HG02759 (cell line): ENCODE results near the gene EPX.

Experiments used
- ATAC-seq: cut with Tn5 transposase; IDR thresholded peaks from one replicate; pipeline ENCODE4 v1.9.1; 2021; ENCODE audit warnings: mild to moderate bottlenecking, moderate library complexity; ENCODE audit not compliant: unreplicated experiment

Gene EPX

DNA sequence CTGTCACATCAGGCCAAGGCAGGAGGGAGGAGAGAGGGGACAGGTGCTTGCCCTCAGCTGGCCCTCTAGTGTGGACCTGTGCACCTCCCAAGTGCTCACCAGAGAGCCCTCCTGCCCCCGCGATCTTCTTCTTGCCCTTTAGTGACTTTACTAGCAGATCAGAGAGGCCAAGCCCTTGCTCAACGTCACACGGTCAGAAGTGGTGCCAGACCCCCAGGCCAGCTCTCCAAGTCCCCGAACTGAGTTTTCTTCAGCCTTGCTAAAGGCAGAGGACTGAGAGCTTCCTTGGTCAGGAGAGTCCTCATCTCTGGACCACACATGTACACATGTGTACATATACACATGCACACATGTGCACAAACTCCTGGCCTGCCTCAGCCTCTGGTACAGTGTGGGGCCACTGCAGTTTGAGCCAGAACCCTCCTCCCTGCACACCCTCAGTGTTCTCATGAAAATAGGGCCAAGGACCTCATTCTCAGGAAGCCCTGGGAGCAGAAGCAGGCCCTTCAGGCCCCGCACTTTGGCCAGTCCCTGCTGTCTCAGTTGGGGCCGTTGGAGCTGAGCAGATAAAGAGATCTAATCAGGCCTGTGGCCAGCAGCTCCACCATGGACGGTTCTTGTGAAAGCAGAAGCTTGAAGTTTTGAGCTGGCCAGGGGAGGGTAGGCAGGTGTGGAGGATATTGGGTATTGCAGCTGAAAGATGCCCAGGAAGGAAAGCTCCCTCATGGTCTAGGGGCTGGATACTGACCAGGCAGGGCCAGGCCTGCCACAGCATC, 7.4 kb upstream of the EPX start:
- ATAC-seq = no peak

DNA sequence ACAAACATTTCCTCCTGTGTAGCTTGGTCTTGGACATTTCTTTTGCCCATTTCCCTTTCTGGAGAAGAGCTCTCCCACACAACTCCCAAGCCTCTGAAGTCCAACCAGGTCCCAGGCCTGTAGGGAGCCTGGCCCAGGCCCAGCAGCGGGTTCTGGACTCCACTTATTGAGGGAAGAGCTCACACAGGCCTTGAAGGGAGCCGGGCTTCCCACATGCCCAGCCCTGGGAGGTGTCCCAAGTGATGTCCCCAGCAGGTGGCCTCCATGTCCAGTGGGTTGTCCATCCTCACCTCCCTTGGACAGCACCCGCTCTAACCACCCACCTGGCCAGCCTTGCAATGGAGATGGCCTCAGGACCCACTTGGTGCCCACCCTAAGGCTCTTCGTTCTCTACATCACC, 5.9 kb upstream of the EPX start:
- no peak for ATAC-seq

DNA sequence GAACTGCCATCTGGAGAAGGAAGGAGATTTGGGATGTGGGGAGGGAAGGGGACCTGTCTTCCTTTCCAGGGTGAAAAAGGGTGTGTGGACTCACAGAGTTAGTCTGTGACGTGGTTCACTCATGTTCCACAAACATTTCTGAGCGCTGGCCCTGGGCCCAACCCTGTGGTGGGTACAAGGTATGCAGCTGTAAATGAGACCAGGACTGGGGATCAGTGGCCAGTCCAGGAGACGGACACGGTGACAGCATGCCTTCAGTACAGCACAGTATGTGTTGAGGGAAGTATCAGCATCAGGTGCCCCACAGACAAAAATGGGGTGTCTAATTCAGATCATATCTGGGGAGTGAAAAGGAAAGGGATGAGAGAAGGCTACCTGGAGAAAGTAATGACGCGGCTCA, 5.5 kb upstream of the EPX start:
- ATAC-seq = no peak

DNA sequence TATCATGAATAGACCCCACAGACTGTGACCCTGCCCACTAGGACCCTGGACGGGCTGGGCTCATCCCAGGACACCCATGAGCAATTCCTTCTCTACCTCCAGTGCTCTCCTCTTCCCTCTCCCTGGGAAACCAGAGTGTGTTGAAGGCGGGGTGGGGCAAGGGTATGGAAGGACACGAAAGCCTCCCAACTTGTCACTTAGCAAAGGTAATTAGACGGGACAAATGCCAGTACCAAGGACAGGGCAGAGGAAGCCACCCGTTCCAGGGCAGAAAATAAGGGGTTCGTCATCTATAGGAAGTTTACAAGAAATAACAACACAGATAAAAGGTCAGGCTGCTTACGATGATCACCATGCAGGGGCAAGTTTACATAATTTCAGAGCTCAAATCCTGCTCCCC, 4.9 kb upstream of the EPX start:
- ATAC-seq = no peak

DNA sequence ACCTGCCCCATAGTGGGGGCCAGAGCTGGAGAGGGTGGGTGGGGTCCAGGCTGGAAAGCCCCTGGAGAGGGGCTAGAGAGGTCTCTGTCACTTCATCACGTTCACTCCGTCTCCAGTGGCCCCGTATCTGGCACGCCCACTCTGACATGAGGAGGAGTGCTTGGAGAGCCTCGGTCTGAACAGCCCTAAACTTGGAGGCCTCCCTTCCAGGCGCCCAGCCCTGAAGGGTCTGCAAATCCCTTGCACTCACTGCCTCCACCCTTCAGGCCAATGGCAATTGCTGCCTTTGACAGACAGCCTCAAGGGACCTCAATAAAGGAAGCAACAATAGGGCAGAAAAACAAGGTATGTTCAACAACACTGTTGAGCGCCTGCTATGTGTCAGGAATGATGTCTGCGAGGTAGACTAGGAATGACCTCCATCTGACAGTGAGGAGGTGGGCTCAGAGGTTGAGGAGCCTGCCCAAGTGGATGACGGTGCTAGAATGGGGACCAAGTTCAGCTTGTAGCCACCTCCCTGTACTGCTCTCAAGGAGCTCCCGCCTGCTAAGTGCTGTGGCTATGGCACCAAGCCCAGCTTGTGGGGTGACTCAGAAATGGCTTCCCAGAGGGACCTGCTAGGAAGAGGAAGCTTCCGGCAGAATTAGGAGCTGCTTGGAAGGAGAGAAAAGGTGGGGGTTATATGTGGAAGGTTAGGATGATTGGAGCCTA, 2.9 kb upstream of the EPX start:
- ATAC-seq = no peak

DNA sequence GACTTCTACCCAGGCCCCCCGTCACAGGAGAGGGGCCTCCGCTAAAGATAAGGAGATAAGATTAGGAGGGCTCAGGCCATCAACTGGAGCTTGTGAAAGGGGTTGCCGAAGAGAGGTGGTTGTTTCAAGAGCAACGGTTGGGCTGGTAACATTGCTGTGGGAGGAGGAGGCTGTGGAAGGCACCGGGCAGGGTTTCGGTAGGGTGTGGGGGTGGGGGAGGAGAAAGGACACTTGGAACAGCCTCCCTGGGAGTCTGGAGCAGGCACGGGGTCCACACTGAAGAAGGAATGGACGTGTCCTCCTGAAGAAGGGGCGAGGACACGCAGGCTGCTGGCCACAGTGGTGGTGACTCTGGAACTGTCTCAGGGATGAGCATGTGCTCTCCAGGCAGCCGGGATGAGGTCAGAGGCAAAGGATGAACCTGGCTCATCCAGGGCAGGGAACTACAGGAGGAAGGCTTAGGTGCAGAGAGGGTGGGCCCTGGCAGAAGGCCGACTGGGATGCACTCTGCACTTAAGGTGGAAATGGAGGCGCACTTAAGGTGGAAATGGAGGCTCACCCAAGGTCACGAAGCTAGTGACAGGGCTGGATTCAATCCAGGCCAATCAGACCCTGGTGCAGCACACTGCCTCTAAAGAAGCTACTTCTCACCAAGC, 1.2 kb upstream of the EPX start:
- no peak for ATAC-seq

DNA sequence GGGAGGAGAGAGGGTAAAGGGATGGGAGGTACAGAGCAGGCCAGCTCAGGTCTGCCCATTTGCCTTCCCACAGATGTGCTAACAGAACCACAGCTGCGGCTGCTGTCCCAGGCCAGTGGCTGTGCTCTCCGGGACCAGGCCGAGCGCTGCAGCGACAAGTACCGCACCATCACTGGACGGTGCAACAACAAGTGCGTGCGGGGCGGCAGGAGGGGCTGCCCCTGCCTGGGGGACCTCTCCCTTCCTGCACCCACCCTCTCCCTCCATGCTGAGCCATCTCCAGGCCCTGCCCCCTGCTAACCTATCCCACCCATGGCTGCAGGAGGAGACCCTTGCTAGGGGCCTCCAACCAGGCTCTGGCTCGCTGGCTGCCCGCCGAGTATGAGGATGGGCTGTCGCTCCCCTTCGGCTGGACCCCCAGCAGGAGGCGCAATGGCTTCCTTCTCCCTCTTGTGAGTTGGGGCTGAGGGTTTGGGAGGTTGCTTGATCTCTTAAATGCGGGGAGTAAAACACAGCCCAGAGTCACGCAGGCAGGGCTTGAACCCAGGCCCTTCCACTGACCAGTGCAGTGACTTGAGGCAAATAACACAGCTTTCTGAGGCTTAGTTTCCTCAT, 1.2 kb downstream of the EPX start:
- ATAC-seq = no peak

DNA sequence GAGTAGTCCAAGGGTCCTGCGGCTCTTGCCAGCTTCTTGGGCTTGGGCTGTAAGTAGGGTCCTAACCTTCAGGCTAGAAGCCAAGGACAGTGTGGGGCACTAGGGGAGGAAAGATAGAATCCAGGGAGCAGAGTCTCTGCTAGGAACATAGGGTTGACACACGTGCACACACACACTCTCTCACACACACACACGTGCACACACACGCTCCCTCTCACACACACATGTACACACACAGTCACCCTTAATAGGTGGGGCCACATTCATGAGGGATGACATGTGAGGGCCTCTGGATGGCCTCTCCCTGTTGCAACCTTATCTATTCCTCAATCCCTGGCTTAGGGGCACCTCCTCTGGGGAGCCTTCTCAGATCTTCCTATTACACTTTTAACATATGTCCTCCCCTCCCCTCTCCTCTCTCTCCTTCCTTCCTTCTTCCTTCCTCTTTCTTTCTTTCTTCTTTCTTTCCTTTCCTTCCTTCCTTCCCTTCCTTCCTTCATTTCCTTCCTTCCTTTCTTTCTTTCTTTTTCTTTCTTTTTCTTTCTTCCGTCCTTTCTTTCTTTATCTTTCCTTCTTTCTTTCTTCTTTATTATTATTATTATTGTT, 3.1 kb downstream of the EPX start:
- no peak for ATAC-seq

DNA sequence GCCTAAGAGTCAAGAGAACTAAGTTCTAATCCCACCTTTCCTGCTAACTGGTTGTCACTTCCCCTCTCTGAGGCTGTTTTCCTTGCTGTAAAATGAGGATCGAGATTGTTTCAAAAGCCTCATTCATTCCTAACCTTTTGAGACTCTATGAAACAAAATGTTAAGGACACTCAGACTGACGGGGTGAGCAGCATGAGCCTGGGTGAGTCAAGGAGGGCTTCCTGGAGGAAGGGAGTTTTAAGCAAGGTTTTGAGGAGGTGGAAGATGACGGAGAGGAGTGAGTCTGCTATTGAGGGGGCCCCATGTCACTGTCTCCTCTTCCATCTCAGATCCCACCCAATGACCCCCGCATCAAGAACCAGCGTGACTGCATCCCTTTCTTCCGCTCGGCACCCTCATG, 4.1 kb downstream of the EPX start:
- ATAC-seq = no peak

DNA sequence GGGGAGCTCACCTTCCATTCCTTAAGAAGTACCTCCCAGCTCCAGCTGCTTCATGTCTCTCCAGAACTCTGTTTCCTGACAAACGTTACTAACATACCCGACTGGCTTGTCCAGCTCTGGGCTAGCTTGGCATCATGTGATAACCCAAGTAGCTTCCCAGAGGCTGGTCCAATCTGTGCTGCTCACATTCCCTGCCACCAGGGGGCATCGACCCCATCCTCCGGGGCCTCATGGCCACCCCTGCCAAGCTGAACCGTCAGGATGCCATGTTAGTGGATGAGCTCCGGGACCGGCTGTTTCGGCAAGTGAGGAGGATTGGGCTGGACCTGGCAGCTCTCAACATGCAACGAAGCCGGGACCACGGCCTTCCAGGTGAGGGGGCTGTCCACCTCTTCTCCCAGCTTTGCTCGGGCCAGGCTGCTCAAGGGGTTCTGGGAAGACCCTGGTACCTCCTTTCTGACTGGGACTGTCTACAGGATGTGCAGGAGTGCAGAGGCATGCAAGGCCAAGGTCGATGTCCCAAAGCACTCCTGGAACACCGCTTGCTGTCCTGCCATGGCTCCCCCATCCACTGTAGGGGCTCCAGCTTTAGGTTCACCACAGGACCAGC, 7.6 kb downstream of the EPX start:
- ATAC-seq = peak; percentile 47

DNA sequence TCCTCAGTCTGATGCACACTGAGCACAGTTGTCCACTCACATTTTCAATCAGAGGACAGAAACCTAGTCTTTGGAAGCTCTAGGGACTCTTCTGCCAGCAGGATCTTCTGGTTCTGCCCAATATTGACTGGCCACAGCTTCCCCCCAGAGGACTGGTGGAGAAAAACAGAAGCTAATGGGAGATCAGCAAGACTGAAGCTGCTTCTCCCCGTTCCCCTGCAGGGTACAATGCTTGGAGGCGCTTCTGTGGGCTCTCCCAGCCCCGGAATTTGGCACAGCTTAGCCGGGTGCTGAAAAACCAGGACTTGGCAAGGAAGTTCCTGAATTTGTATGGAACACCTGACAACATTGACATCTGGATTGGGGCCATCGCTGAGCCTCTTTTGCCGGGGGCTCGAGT, 10.3 kb downstream of the EPX start:
- no peak for ATAC-seq

DNA sequence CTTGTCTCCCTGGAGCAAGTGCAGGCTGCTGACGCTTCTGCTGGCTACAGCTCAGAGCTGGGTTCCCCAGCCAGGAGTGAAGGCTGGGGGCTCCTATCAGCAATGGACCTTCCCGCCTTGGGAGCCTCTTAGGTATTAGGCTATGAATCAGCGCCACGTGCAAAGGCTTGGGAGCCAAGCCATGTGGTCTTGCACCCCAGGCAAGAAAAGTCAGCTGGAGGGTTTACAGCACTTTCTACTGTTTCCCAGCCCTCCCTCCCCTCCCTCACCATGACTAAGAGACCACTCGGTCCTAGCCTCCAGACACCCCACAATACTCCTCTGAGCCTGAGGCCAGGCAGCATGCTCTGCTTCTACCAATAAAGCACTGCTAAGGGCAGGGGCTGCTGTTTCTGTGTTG, 12.3 kb downstream of the EPX start:
- ATAC-seq = no peak

DNA sequence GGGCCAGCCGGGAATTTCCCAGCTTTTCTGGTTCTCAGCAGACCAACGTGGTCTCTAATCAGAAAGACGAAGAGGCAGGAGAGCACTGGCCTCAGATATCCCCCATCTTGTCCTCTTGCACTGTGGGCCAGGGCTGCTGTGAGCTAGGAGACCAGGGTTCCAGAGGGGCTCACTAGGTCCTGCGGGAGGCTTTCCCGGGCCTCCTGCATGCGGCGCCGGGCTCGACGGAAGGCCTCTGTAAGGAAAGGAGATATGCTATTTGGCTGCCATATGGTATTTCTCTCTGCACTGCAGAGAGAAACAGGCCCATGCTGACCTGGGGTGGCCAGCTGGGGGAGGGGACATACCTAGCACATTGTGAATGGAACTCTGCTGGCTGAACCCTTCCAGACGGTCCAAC, 13.4 kb downstream of the EPX start:
- no peak for ATAC-seq

DNA sequence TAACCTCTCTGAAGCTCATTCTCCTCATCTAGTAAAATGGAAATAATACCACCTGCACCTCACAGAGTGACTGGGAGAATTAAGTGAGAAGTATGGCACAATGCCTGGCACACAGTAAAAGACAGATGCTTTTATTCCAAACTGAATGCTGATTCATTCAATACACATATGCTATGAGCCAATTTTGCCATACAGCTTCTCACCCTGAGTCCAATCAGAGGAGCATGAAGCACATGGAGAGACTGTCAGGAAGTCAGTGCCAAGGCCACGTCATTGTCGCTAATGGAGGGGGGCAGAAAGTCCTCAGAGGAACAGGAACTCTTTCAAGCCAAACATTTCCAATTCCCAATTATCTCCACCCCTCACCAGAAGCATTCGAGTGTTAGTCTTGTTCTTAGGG, 14.9 kb downstream of the EPX start:
- ATAC-seq = no peak

DNA sequence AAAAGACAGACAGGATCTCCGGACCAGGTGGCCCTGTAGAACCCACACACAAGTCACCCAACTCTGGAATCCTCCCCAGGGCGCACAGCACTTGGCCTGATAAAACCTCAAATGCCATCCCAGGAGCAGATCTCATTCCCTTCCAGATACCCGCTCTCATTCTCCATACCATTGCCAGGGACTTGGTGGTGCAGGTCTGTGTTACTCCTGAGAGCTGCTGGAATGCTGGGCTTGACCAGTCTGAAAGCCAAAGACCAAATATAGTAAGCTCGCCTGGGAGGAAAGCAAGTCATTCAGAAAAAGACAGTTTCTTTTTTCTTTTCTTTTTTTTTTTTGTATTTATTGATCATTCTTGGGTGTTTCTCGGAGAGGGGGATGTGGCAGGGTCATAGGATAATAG, 15.8 kb downstream of the EPX start:
- ATAC-seq = no peak

DNA sequence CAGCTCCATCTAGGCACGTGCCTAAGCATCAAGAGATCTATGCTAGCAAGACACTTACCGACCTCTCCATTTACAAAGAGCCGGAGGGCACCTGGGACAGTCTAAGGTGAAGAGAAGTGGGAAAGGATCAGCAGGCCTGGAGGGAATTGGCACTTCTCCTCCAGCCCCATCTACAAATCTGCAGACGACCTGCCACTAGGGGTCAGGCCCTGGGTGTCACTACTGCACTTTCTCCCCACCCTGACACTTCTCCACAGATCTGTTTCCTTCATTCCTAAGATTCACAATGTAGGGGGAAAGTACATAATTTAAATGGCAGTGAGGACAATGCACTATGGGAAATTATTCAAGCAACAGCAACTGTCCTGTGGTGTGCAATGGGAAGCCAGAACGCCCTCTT, 18.4 kb downstream of the EPX start:
- ATAC-seq = no peak

DNA sequence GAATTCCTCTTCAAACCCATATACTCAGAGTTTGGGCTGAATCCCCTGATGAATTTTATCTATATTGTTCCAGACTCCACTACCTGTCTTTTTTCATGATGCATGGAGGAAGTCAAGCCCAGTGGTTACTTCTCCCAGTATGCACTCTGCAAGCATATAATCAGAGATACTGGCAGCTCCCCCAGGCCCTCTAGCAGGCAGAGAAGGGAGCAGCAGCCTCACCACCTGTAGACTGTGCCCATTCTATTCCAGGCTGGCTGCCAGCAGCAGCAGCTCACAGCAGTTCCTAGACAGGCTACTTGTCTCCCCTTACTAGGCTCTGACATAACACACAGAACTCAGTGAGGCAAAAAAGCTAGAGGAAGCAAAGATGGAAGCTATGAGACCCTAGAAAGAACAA, 23.2 kb downstream of the EPX start:
- ATAC-seq = no peak

DNA sequence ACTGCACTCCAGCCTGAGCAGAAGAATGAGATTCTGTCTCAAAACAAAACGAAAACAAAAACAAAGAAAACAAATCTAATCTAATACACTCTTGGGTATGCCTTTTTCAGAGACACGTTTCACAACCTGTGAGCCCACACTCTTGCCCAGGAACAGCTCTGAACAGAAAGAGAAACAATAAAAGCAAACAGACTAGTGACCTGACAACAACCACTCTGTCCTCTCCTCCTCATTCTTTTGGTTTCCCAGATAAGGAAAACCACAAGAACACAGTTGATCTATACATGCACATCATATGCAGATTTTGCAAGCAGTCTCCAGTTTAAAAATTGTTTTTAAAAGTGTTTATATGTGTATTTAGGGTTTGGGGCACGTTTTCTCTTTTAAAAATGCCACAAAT, 25.2 kb downstream of the EPX start:
- no peak for ATAC-seq

DNA sequence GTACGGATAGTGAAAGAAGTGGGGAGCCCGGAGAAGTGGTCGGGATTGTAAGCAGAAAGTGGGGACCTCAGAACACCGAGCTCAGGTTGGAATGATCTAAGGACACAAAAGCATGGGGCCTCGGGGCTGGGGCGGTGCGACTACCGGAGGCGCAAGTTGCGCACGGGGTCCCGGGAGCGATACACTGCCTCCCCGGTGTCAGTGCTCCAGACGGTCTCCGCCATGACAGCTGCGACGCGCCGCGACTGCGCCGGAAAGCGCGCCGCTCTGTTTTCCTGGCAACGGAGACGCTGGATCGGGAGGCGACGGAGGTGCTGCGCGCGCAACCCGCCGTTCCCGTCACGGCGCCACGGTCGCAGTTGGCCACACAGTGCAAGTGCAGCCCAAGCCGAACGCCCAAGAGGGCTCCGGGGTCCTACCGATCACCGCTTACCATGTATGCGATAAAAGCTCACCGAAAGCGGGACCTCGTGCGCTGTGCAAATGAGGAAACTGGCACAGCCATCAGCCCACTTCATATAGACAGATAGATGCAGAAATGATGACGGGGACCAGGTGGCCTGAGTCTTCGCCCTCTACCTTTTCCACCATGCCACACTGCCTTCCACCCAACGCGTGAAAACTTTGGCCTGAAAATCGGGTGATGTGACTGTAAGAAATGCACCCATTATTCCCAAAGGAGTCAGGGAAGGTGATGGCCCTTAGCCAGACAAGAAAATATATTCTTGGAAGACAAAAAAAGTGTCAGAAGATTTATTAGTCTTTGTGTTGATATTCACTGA, 26.7 kb downstream of the EPX start, which contains the start of gene MKS1:
Gene MKS1 (minus strand): TSS at position 249 of the 782 bp plus-strand sequence. CDS start 25 bp downstream, at position 224.
- peak; percentile 97 for ATAC-seq

DNA sequence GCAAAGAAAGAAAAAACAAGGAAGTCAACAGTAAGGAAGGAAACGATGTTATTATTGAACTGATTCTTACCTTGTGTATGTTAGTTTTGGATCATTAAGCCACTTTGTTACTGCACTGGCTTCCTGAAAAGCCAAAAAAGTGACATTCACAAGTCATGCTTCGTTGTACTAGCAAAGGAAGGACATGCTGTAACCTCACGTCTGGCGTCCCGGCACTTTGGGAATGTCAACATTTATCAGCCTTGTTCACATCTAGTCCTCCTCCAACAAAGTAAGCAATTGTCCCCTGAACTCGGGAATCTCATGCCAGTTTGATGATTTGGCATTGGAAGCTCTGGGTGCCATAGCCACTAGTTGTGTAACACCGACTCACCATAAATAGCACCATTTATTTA, 27.3 kb downstream of the EPX start:
- ATAC-seq = no peak
